HepG2 (cell line): ENCODE data around the gene ETFA. TPM values are rescaled to one million over a fixed set of nuclear protein-coding genes. Genes with fewer than 3 reads are reported as not detected.

ENCODE experiments used
- ATAC-seq: fragments of 200-7000 bp; cut with Tn5 transposase; 3 replicates; pipeline ENCODE4 v1.9.1; 2020; ENCODE audit warnings: mild to moderate bottlenecking, moderate library complexity
- BruUV-seq: library from RNA; stranded (reverse); fragments of 400-500 nt; replicated peaks from 2 replicates; lab custom pipeline; 2021; lab: Mats Ljungman, UMichigan
- CTCF ChIA-PET: fragments of 300-600 bp; formaldehyde crosslinking; extraction: SDS; loops from one replicate; lab custom pipeline; 2021; ENCODE audit warnings: low total read pairs, inconsistent platforms, low intra/inter-chr PET ratio; lab: Yijun Ruan, JAX
- POLR2A ChIA-PET: fragments of 350-600 bp; sonication (Branson Sonifier 250); formaldehyde crosslinking; loops from one replicate; lab custom pipeline; 2020; ENCODE audit warnings: antibody characterized with exemption, inconsistent platforms; lab: Yijun Ruan, JAX
- DNase-seq: peaks from one replicate; pipeline ENCODE4 v3.0.0-alpha.2; 2015; ENCODE audit warnings: low spot score
- FAIRE-seq: peaks from 3 replicates; lab custom pipeline; 2011; peaks lifted over from hg19 to GRCh38; lab: Jason Lieb, UNC
- H2AFZ ChIP-seq: one replicate; pipeline ENCODE4 v1.6.1; 2011; ENCODE audit warnings: low read length, inconsistent platforms
- H3K27ac ChIP-seq: fragments of 300-600 bp; 3 replicates; pipeline ENCODE4 v1.8.0; 2011; ENCODE audit warnings: mixed run types, mild to moderate bottlenecking, mixed read lengths, low read length, inconsistent platforms; ENCODE audit not compliant: insufficient read depth; ENCODE audit errors: extremely low read length
- H3K27me3 ChIP-seq, 2 experiments: fragments of 200-600 bp in 1 of 2; 2 replicates in 1 of 2; 3 replicates in 1 of 2; pipeline versions ENCODE4 v1.6.0 to v1.8.0; 2011; ENCODE audit warnings: low read length in 2 of 2, mild to moderate bottlenecking in 2 of 2, moderate library complexity in 2 of 2, inconsistent platforms in 1 of 2; ENCODE audit not compliant: insufficient read depth in 2 of 2, control insufficient read depth in 1 of 2
- H3K36me3 ChIP-seq, 2 experiments: fragments of 200-600 bp in 1 of 2; replicated peaks in 1 of 2; 2 replicates in 1 of 2; 3 replicates in 1 of 2; pipeline versions ENCODE4 v1.5.1 to v1.8.0; 2011; ENCODE audit warnings: low read length in 2 of 2, inconsistent platforms in 1 of 2; ENCODE audit not compliant: insufficient read depth in 2 of 2, control insufficient read depth in 1 of 2
- H3K4me1 ChIP-seq: 2 replicates; pipeline ENCODE4 v1.5.1; 2012; ENCODE audit warnings: low read length, inconsistent platforms; ENCODE audit not compliant: insufficient read depth
- H3K4me2 ChIP-seq: 2 replicates; pipeline ENCODE4 v1.6.0; 2011; ENCODE audit warnings: low read depth, low read length, inconsistent platforms
- H3K4me3 ChIP-seq, 3 experiments: fragments of 200-600 bp in 1 of 3; sonication (generic), shearing (Covaris generic) in 1 of 3; replicated peaks in 1 of 3; 2 replicates each; pipeline ENCODE4 v1.5.1; 2011 to 2016; ENCODE audit warnings: low read length in 3 of 3, inconsistent platforms in 2 of 3, low read depth in 2 of 3, mild to moderate bottlenecking in 2 of 3, control low read depth in 1 of 3, mixed read lengths in 1 of 3; ENCODE audit not compliant: insufficient read depth in 1 of 3
- H3K79me2 ChIP-seq: one replicate; pipeline ENCODE4 v1.6.1; 2011; ENCODE audit warnings: low read length, inconsistent platforms; ENCODE audit not compliant: insufficient read depth
- H3K9ac ChIP-seq: 2 replicates; pipeline ENCODE4 v1.6.0; 2011; ENCODE audit warnings: mild to moderate bottlenecking, low read depth, low read length, inconsistent platforms; ENCODE audit not compliant: insufficient read depth
- H3K9me3 ChIP-seq: 2 replicates; pipeline ENCODE4 v1.5.1; 2012; ENCODE audit warnings: mild to moderate bottlenecking, low read length
- H4K20me1 ChIP-seq: 2 replicates; pipeline ENCODE4 v1.6.0; 2011; ENCODE audit warnings: inconsistent platforms, mild to moderate bottlenecking, low read length, moderate library complexity; ENCODE audit not compliant: insufficient read depth
- EED ChIP-seq: sonication (generic); formaldehyde crosslinking; IDR thresholded peaks from 2 replicates; pipeline ENCODE4 v1.5.0; 2020; ENCODE audit warnings: mild to moderate bottlenecking, missing genetic modification reagents
- FOXP1 ChIP-seq, 2 experiments: fragments of 450-650 bp in 1 of 2; IDR thresholded peaks; 2 replicates each; pipeline ENCODE4 v1.6.1; 2017 to 2018; ENCODE audit warnings: antibody characterized with exemption in 1 of 2
- KLF9 ChIP-seq: IDR thresholded peaks from 2 replicates; pipeline ENCODE4 v1.6.1; 2016; ENCODE audit warnings: low read depth
- MED8 ChIP-seq: sonication (generic); formaldehyde crosslinking; IDR thresholded peaks from 2 replicates; pipeline ENCODE4 v1.8.1; 2023; ENCODE audit warnings: mild to moderate bottlenecking, missing genetic modification reagents; ENCODE audit not compliant: insufficient replicate concordance
- MEIS1 ChIP-seq: sonication (generic); formaldehyde crosslinking; IDR thresholded peaks from 2 replicates; pipeline ENCODE4 v1.9.0; 2021; ENCODE audit warnings: mild to moderate bottlenecking, missing genetic modification reagents, moderate library complexity, borderline replicate concordance
- RELA ChIP-seq: sonication (generic); formaldehyde crosslinking; IDR thresholded peaks from 2 replicates; pipeline ENCODE4 v1.4.0; 2020; ENCODE audit warnings: missing genetic modification reagents
- TCF7 ChIP-seq: sonication (generic); IDR thresholded peaks from 2 replicates; pipeline ENCODE4 v1.6.1; 2016; ENCODE audit warnings: antibody characterized with exemption, low read depth
- ZNF572 ChIP-seq: sonication (generic); formaldehyde crosslinking; IDR thresholded peaks from 2 replicates; pipeline ENCODE4 v1.5.1; 2020; ENCODE audit warnings: mild to moderate bottlenecking, missing genetic modification reagents
- ZNF720 ChIP-seq: sonication (generic); formaldehyde crosslinking; IDR thresholded peaks from 2 replicates; pipeline ENCODE4 v1.4.0; 2020; ENCODE audit warnings: missing genetic modification reagents
- WGBS: methylation state at CpG from one replicate; pipeline ENCODE4 v1.1.6; 2017; ENCODE audit warnings: low lambda C conversion rate; 5-methylcytosine and 5-hydroxymethylcytosine counted together
- in situ Hi-C: cut with HindIII; loops from 2 replicates; pipeline ENCODE4 v1.10.0; 2017; ENCODE audit warnings: low pct_unique_long_range_greater_than_20kb; ENCODE audit not compliant: extremely low pct_ligation_motif_present
- intact Hi-C: fragments of 100-400 bp; cut with micrococcal nuclease; formaldehyde crosslinking; loops from one replicate; pipeline ENCODE4 v1.10.0; 2022; ENCODE audit not compliant: unreplicated experiment
- polyA plus RNA-seq, 8 experiments: library from polyadenylated mRNA; depleted of rRNA in 3 of 8; stranded (reverse) in 7 of 8; unstranded in 1 of 8; fragments of >200 nt; fragmentation: Illumina TruSeq in 4 of 8; extraction: Trizol in 4 of 8; gene quantifications; 2 replicates each; pipeline versions ENCODE4 v1.2.1 to v1.2.3, GENCODE V29; 2011 to 2016; ENCODE audit warnings: low read depth in 4 of 8, missing spikeins in 1 of 8, mixed read lengths in 1 of 8; ENCODE audit not compliant: insufficient read depth in 1 of 8
- total RNA-seq, 5 experiments: library from RNA; depleted of rRNA; stranded (reverse); fragments of >200 nt; fragmentation: Illumina TruSeq; extraction: Trizol; gene quantifications; 2 replicates each; pipeline ENCODE4 v1.2.3, GENCODE V29; 2016; ENCODE audit warnings: low read depth in 1 of 5
- TF ChIP-seq, protein P1 (sequence below): sonication (generic); formaldehyde crosslinking; IDR thresholded peaks from 2 replicates; pipeline ENCODE4 v1.8.0; 2022; ENCODE audit warnings: mild to moderate bottlenecking, missing genetic modification reagents, moderate library complexity
- TF ChIP-seq, protein P2 (sequence below): sonication (generic); formaldehyde crosslinking; IDR thresholded peaks from 2 replicates; pipeline ENCODE4 v1.8.0; 2022; ENCODE audit warnings: mild to moderate bottlenecking, missing genetic modification reagents, moderate library complexity
- TF ChIP-seq, protein P3 (sequence below): sonication (generic); formaldehyde crosslinking; IDR thresholded peaks from 2 replicates; pipeline ENCODE4 v1.5.0; 2020; ENCODE audit warnings: mild to moderate bottlenecking, missing genetic modification reagents
- TF ChIP-seq, protein P4 (sequence below): IDR thresholded peaks from 2 replicates; pipeline ENCODE4 v1.6.1; 2018; ENCODE audit warnings: missing genetic modification reagents

Gene ETFA
- total and polyA plus RNA-seq, 2 of the 13 experiments (the other 11 are each of a cell fraction or from before 2014, with no cell fraction given) = 291 to 396 TPM

DNA sequence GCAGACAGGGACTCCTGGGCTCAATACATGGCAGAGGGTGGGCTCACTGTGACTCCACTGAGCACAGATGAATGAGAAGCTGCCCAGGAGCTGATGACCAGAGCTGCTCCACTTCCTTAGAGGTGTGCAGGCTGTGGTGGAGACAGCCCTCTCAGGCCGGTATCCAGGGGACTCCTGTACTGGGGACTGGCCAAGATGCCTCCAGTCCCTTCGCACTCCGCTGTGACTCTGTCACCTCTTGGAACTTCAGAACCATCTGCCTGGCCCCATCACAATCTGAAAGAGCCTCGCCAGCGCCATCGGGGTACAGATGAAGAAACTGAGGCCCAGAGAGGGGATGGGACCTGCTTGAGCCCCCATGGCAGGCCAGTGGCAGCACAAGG lies 111.2 kb downstream of the ETFA start:
- H4K20me1 ChIP-seq = no peaks in the 10 kb centered on the region
- H2AFZ ChIP-seq = no peak overlapping the region
- H3K4me1 ChIP-seq = peaks cover 36% of the 10 kb centered on the region
- H3K9ac ChIP-seq = no peak overlapping the region
- in situ Hi-C loops (no loop called here), intact Hi-C loops (no loop called here)
- WGBS = 100% methylated on average over 1 of the region's 6 CpGs
- no peaks in the 10 kb centered on the region; a peak in 1 of 5 replicates for H3K36me3 ChIP-seq
- H3K9me3 ChIP-seq = no peaks in the 10 kb centered on the region
- no peak overlapping the region for H3K27ac ChIP-seq
- no peak overlapping the region for H3K4me3 ChIP-seq
- ChIA-PET POLR2A (interaction anchor here (1.2 kb wide), 1 partner anchor 111 kb away, joined by 3 read pairs; the partner anchor contains the start of gene ETFA), CTCF (no interaction called here)
- TF ChIP-seq ZNF572 (CRISPR knock-in tag) = no peak
- no peak for TF ChIP-seq ZNF720
- no peak for TF ChIP-seq KLF9 (CRISPR knock-in tag)
- TF ChIP-seq RELA = no peak
- TF ChIP-seq, protein P1, sequence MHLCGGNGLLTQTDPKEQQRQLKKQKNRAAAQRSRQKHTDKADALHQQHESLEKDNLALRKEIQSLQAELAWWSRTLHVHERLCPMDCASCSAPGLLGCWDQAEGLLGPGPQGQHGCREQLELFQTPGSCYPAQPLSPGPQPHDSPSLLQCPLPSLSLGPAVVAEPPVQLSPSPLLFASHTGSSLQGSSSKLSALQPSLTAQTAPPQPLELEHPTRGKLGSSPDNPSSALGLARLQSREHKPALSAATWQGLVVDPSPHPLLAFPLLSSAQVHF (CRISPR knock-in tag) = no peak
- no peak for TF ChIP-seq MED8 (CRISPR knock-in tag)
- TF ChIP-seq MEIS1 (CRISPR knock-in tag) = no peak
- no peak for TF ChIP-seq EED (CRISPR knock-in tag)
- TF ChIP-seq, protein P2, sequence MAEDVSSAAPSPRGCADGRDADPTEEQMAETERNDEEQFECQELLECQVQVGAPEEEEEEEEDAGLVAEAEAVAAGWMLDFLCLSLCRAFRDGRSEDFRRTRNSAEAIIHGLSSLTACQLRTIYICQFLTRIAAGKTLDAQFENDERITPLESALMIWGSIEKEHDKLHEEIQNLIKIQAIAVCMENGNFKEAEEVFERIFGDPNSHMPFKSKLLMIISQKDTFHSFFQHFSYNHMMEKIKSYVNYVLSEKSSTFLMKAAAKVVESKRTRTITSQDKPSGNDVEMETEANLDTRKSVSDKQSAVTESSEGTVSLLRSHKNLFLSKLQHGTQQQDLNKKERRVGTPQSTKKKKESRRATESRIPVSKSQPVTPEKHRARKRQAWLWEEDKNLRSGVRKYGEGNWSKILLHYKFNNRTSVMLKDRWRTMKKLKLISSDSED (CRISPR knock-in tag) = no peak
- TF ChIP-seq FOXP1 (IDR thresholded peaks at IDR 0.05) = no peak
- no peak for TF ChIP-seq FOXP1 (CRISPR knock-in tag; IDR thresholded peaks at IDR 0.05)
- TF ChIP-seq, protein P3, sequence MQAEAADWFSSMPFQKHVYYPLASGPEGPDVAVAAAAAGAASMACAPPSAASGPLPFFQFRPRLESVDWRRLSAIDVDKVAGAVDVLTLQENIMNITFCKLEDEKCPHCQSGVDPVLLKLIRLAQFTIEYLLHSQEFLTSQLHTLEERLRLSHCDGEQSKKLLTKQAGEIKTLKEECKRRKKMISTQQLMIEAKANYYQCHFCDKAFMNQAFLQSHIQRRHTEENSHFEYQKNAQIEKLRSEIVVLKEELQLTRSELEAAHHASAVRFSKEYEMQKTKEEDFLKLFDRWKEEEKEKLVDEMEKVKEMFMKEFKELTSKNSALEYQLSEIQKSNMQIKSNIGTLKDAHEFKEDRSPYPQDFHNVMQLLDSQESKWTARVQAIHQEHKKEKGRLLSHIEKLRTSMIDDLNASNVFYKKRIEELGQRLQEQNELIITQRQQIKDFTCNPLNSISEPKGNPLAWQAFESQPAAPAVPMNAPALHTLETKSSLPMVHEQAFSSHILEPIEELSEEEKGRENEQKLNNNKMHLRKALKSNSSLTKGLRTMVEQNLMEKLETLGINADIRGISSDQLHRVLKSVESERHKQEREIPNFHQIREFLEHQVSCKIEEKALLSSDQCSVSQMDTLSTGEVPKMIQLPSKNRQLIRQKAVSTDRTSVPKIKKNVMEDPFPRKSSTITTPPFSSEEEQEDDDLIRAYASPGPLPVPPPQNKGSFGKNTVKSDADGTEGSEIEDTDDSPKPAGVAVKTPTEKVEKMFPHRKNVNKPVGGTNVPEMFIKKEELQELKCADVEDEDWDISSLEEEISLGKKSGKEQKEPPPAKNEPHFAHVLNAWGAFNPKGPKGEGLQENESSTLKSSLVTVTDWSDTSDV (CRISPR knock-in tag) = no peak
- TF ChIP-seq, protein P4, sequence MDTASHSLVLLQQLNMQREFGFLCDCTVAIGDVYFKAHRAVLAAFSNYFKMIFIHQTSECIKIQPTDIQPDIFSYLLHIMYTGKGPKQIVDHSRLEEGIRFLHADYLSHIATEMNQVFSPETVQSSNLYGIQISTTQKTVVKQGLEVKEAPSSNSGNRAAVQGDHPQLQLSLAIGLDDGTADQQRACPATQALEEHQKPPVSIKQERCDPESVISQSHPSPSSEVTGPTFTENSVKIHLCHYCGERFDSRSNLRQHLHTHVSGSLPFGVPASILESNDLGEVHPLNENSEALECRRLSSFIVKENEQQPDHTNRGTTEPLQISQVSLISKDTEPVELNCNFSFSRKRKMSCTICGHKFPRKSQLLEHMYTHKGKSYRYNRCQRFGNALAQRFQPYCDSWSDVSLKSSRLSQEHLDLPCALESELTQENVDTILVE (CRISPR knock-in tag) = no peak
- TF ChIP-seq TCF7 = no peak
- BruUV-seq = no TSS peak
- FAIRE-seq (no peak), DNase-seq (no peak), ATAC-seq (no peak)
- H3K4me2 ChIP-seq = no peak overlapping the region
- H3K79me2 ChIP-seq = no peaks in the 10 kb centered on the region
- H3K27me3 ChIP-seq = no peaks in the 10 kb centered on the region
